H9 (cell line): ENCODE data around the gene TEX2. TPM values are rescaled to one million over a fixed set of nuclear protein-coding genes. Genes with fewer than 3 reads are reported as not detected.

ENCODE experiments used
- DNase-seq: peaks from one replicate; pipeline ENCODE4 v3.0.0-alpha.2; 2017
- H2AFZ ChIP-seq: one replicate; pipeline ENCODE4 v1.6.1; 2013; ENCODE audit warnings: mild to moderate bottlenecking, low read length, control low read depth, moderate library complexity
- H2AK5ac ChIP-seq: 2 replicates; pipeline ENCODE4 v1.6.1; 2013; ENCODE audit warnings: low read length, control low read depth, mixed read lengths; ENCODE audit not compliant: insufficient read length
- H2BK120ac ChIP-seq: one replicate; pipeline ENCODE4 v1.6.1; 2013; ENCODE audit warnings: low read depth, mild to moderate bottlenecking, low read length, control low read depth, inconsistent platforms; ENCODE audit not compliant: poor library complexity, severe bottlenecking
- H2BK12ac ChIP-seq: 2 replicates; pipeline ENCODE4 v1.6.1; 2013; ENCODE audit warnings: low read length, control low read depth, mixed read lengths, low read depth; ENCODE audit not compliant: insufficient read length
- H2BK15ac ChIP-seq: 2 replicates; pipeline ENCODE4 v1.6.1; 2013; ENCODE audit warnings: low read depth, low read length, control low read depth
- H2BK20ac ChIP-seq: one replicate; pipeline ENCODE4 v1.6.1; 2013; ENCODE audit warnings: low read depth, mild to moderate bottlenecking, low read length, control low read depth, inconsistent platforms; ENCODE audit not compliant: poor library complexity, severe bottlenecking
- H2BK5ac ChIP-seq: 2 replicates; pipeline ENCODE4 v1.6.1; 2013; ENCODE audit warnings: low read length, control low read depth, mixed read lengths; ENCODE audit not compliant: insufficient read length
- H3K14ac ChIP-seq: 2 replicates; pipeline ENCODE4 v1.6.1; 2013; ENCODE audit warnings: low read length, control low read depth; ENCODE audit not compliant: insufficient read depth
- H3K18ac ChIP-seq: 2 replicates; pipeline ENCODE4 v1.6.1; 2013; ENCODE audit warnings: low read depth, mild to moderate bottlenecking, mixed read lengths, low read length, control low read depth; ENCODE audit not compliant: insufficient read length
- H3K23ac ChIP-seq: 2 replicates; pipeline ENCODE4 v1.6.1; 2013; ENCODE audit warnings: low read length, control low read depth, mixed read lengths, low read depth; ENCODE audit not compliant: insufficient read length
- H3K23me2 ChIP-seq: 2 replicates; pipeline ENCODE4 v1.6.1; 2013; ENCODE audit warnings: low read depth, mild to moderate bottlenecking, mixed read lengths, low read length, control low read depth; ENCODE audit not compliant: insufficient read length, poor library complexity, severe bottlenecking
- H3K27ac ChIP-seq: 2 replicates; pipeline ENCODE4 v1.5.1; 2013; ENCODE audit warnings: low read length, control low read depth, mixed read lengths, low read depth; ENCODE audit not compliant: insufficient read length
- H3K27me3 ChIP-seq: 2 replicates; pipeline ENCODE4 v1.6.1; 2013; ENCODE audit warnings: low read length, control low read depth, inconsistent platforms; ENCODE audit not compliant: insufficient read depth
- H3K4ac ChIP-seq: 2 replicates; pipeline ENCODE4 v1.6.1; 2013; ENCODE audit warnings: low read depth, mild to moderate bottlenecking, control low read depth, inconsistent platforms, low read length, moderate library complexity
- H3K4me1 ChIP-seq: 2 replicates; pipeline ENCODE4 v1.6.1; 2013; ENCODE audit warnings: low read length, control low read depth, inconsistent platforms; ENCODE audit not compliant: insufficient read depth
- H3K4me2 ChIP-seq: 2 replicates; pipeline ENCODE4 v1.6.1; 2013; ENCODE audit warnings: low read length, control low read depth, mixed read lengths; ENCODE audit not compliant: insufficient read length, insufficient read depth
- H3K56ac ChIP-seq: 2 replicates; pipeline ENCODE4 v1.6.1; 2013; ENCODE audit warnings: low read depth, mild to moderate bottlenecking, mixed read lengths, low read length, control low read depth; ENCODE audit not compliant: insufficient read length
- H3K79me1 ChIP-seq: 2 replicates; pipeline ENCODE4 v1.6.1; 2013; ENCODE audit warnings: low read depth, mild to moderate bottlenecking, moderate library complexity, low read length, control low read depth, inconsistent platforms; ENCODE audit not compliant: insufficient read depth, poor library complexity, severe bottlenecking
- H3K79me2 ChIP-seq: 2 replicates; pipeline ENCODE4 v1.6.1; 2013; ENCODE audit warnings: low read length, control low read depth, inconsistent platforms; ENCODE audit not compliant: insufficient read depth
- H3K9ac ChIP-seq: 2 replicates; pipeline ENCODE4 v1.6.1; 2013; ENCODE audit warnings: low read length, control low read depth, mixed read lengths; ENCODE audit not compliant: insufficient read length; ENCODE audit errors: extremely low read depth
- H3K9me3 ChIP-seq: one replicate; pipeline ENCODE4 v1.6.1; 2013; ENCODE audit warnings: low read depth, low read length, inconsistent platforms; ENCODE audit not compliant: control insufficient read depth
- H3T11ph ChIP-seq: one replicate; pipeline ENCODE4 v1.6.1; 2013; ENCODE audit warnings: mild to moderate bottlenecking, low read length, control low read depth, inconsistent platforms
- H4K20me1 ChIP-seq: one replicate; pipeline ENCODE4 v1.6.1; 2013; ENCODE audit not compliant: control insufficient read depth, insufficient read length, insufficient read depth
- H4K5ac ChIP-seq: 2 replicates; pipeline ENCODE4 v1.6.1; 2013; ENCODE audit warnings: low read depth, mild to moderate bottlenecking, mixed read lengths, low read length, control low read depth; ENCODE audit not compliant: insufficient read length
- H4K8ac ChIP-seq: replicated peaks from 2 replicates; pipeline ENCODE4 v1.6.1; 2013; ENCODE audit warnings: low read length, control low read depth, mixed read lengths, low read depth; ENCODE audit not compliant: insufficient read length
- H4K91ac ChIP-seq: 2 replicates; pipeline ENCODE4 v1.6.1; 2013; ENCODE audit warnings: low read depth, mild to moderate bottlenecking, moderate library complexity, mixed read lengths, low read length, control low read depth; ENCODE audit not compliant: insufficient read length
- H3K27ac Mint-ChIP-seq, 3 experiments: 2 replicates in 2 of 3; 3 replicates in 1 of 3; pipeline ENCODE4 v1.8.0; 2020 to 2021; ENCODE audit warnings: mixed read lengths in 3 of 3, mild to moderate bottlenecking in 1 of 3, moderate library complexity in 1 of 3
- H3K27me3 Mint-ChIP-seq: 2 replicates; pipeline ENCODE4 v1.8.0; 2021; ENCODE audit warnings: low read depth, mild to moderate bottlenecking, moderate library complexity, mixed read lengths
- H3K36me3 Mint-ChIP-seq, 3 experiments: 2 replicates in 2 of 3; 3 replicates in 1 of 3; pipeline ENCODE4 v1.8.0; 2020 to 2021; ENCODE audit warnings: low read depth in 3 of 3, mixed read lengths in 3 of 3; ENCODE audit not compliant: insufficient read depth in 1 of 3
- H3K4me1 Mint-ChIP-seq, 2 experiments: 2 replicates each; pipeline ENCODE4 v1.8.0; 2020; ENCODE audit warnings: mixed read lengths in 2 of 2
- H3K4me3 Mint-ChIP-seq, 2 experiments: 2 replicates in 1 of 2; 3 replicates in 1 of 2; pipeline ENCODE4 v1.8.0; 2020 to 2021; ENCODE audit warnings: mild to moderate bottlenecking in 2 of 2, mixed read lengths in 2 of 2, moderate library complexity in 1 of 2
- H3K9me3 Mint-ChIP-seq, 2 experiments: 2 replicates in 1 of 2; 3 replicates in 1 of 2; pipeline ENCODE4 v1.8.0; 2020; ENCODE audit warnings: mild to moderate bottlenecking in 2 of 2, mixed read lengths in 2 of 2, moderate library complexity in 1 of 2
- WGBS: extraction: QIAGEN DNeasy Blood & Tissue Kit; methylation state at CpG from one replicate; pipeline ENCODE4 v1.1.7; 2013; ENCODE audit warnings: missing lambda C conversion rate, low lambda C conversion rate, mixed read lengths; ENCODE audit not compliant: insufficient read length; ENCODE audit errors: extremely low coverage; 5-methylcytosine and 5-hydroxymethylcytosine counted together
- total RNA-seq: library from RNA; stranded (reverse); gene quantifications from 2 replicates; pipeline ENCODE4 v1.2.1, GENCODE V29; 2021
- TF ChIP-seq, protein P1 (sequence below): fragments of 200-600 bp; sonication (generic); conservative IDR thresholded peaks from 3 replicates; pipeline ENCODE4 v1.8.0; 2021; ENCODE audit warnings: antibody characterized with exemption, mild to moderate bottlenecking

TEX2 gene
- total RNA-seq, 1 experiment from 2014 or later, result 12.2 TPM

DNA sequence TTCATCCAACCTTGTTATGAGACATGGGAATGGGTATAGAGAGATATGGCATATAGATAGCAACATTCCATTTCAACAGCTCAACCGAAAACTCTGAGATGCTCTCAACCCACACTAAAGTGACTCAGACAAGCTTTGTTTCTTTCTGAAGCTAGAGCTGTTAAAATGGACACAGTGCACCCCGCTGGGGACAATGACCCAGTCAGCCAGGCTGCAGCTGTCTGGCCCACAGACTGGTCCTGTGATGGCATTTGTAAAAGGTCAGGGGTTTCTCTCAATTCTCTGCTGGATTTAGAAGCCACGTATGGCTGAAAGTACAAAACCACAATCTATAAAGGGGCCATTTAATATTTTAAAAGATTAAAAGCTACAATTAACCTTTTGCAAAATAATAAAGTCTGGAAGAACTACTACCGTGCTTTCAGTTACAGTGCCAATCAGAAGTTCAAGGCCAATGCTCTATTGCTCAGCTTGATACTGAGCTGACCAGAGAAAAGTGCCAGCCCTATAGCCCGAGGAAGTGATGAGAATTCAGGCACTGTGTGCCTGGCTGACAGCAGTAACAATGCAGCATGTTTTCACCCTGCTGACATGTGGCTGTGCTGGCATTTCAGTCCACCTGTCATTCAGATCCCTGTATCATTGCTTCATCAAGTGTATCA lies 60.2 kb downstream of the TEX2 start:
- no peak overlapping the region for H3K23ac ChIP-seq
- TF ChIP-seq, protein P1, sequence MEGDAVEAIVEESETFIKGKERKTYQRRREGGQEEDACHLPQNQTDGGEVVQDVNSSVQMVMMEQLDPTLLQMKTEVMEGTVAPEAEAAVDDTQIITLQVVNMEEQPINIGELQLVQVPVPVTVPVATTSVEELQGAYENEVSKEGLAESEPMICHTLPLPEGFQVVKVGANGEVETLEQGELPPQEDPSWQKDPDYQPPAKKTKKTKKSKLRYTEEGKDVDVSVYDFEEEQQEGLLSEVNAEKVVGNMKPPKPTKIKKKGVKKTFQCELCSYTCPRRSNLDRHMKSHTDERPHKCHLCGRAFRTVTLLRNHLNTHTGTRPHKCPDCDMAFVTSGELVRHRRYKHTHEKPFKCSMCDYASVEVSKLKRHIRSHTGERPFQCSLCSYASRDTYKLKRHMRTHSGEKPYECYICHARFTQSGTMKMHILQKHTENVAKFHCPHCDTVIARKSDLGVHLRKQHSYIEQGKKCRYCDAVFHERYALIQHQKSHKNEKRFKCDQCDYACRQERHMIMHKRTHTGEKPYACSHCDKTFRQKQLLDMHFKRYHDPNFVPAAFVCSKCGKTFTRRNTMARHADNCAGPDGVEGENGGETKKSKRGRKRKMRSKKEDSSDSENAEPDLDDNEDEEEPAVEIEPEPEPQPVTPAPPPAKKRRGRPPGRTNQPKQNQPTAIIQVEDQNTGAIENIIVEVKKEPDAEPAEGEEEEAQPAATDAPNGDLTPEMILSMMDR, result no peak
- H2BK12ac ChIP-seq, result no peak overlapping the region
- no peak overlapping the region for H3K4me2 ChIP-seq
- H3K27me3 ChIP-seq, result no peaks in the 10 kb centered on the region
- H2BK15ac ChIP-seq, result no peak overlapping the region
- H2BK20ac ChIP-seq, result no peak overlapping the region
- no peaks in the 10 kb centered on the region for H4K20me1 ChIP-seq
- no peaks in the 10 kb centered on the region for H3K23me2 ChIP-seq
- Mint-ChIP-seq H3K4me3 (no peak overlapping the region), H3K27me3 (no peaks in the 10 kb centered on the region), H3K4me1 (peaks cover 27% of the 10 kb centered on the region in 2 experiments), H3K36me3 (peaks cover 0 to 5% (median 0%) of the 10 kb centered on the region in 3 experiments; a peak in 1 of 7 replicates), H3K27ac (no peak overlapping the region), H3K9me3 (no peaks in the 10 kb centered on the region)
- H2BK5ac ChIP-seq, result no peak overlapping the region
- no peak overlapping the region for H4K91ac ChIP-seq
- no peak overlapping the region for H3K9ac ChIP-seq
- no peak overlapping the region for H3K14ac ChIP-seq
- no peak overlapping the region for H3T11ph ChIP-seq
- no peaks in the 10 kb centered on the region for H3K9me3 ChIP-seq
- H3K27ac ChIP-seq, result no peak overlapping the region
- H2BK120ac ChIP-seq, result no peak overlapping the region
- no peak for DNase-seq
- H4K5ac ChIP-seq, result no peak overlapping the region
- H3K18ac ChIP-seq, result no peak overlapping the region
- H3K79me2 ChIP-seq, result no peaks in the 10 kb centered on the region
- no peak overlapping the region for H4K8ac ChIP-seq
- no peak overlapping the region for H2AFZ ChIP-seq
- no CpG with 5 or more reads among the region's 5 CpGs for WGBS
- no peak overlapping the region for H3K56ac ChIP-seq
- H3K79me1 ChIP-seq, result no peaks in the 10 kb centered on the region
- H2AK5ac ChIP-seq, result no peak overlapping the region
- peaks cover 5% of the 10 kb centered on the region; the same call in 1 of the 2 replicates for H3K4me1 ChIP-seq
- H3K4ac ChIP-seq, result no peak overlapping the region
